SU-DHL-6 (cell line): ENCODE results near the gene MUC3A.

Source experiments
- CTCF ChIP-seq: fragments of 200-600 bp; sonication (generic); IDR thresholded peaks from one replicate; pipeline ENCODE4 v1.5.1; 2017; ENCODE audit warnings: antibody characterized with exemption, mild to moderate bottlenecking, low read length, moderate library complexity; ENCODE audit not compliant: insufficient read depth, poor library complexity, severe bottlenecking
- EZH2phosphoT487 ChIP-seq: fragments of 200-600 bp; sonication (generic), shearing (Covaris generic); conservative IDR thresholded peaks from 2 replicates; pipeline ENCODE4 v1.6.1; 2018; ENCODE audit warnings: mild to moderate bottlenecking, antibody characterized with exemption, low read length, moderate library complexity, mixed read lengths

- TF ChIP-seq CTCF (no peak), EZH2phosphoT487 (no peak)
These were observed 7.1 kb upstream of the MUC3A start for GRCh38 chr7:100942045-100942774.
